Renal cortex interstitium (tissue), 11 donors: ENCODE measurements around the gene RFTN1. TPM values are rescaled to one million over a fixed set of nuclear protein-coding genes. Genes with fewer than 3 reads are reported as not detected.
A peak's percentile ranks its signal among the peaks of the same experiment; 100 is the strongest.

Experiments
- DNase-seq, 11 donors: peaks; one replicate each; pipeline ENCODE4 v3.0.0-alpha.2; 2013; ENCODE audit warnings: low read depth in 9 of 11, low spot score in 4 of 11; ENCODE audit errors: extremely low read depth in 1 of 11
- polyA plus RNA-seq, 3 donors: library from polyadenylated mRNA; unstranded; fragments of 120-200 nt; gene quantifications; one replicate each; pipeline ENCODE4 v1.2.1, GENCODE V29; 2013; ENCODE audit not compliant: insufficient read length in 3 of 3

The RFTN1 gene
- polyA plus RNA-seq, 3 donors, result 26.4 to 35.6 (median 35.4) TPM

GRCh38 chr3:16378415-16378814 is 135.1 kb downstream of the RFTN1 start:
- DNase-seq, result no peak

GRCh38 chr3:16377847-16378302 is 135.6 kb downstream of the RFTN1 start:
- DNase-seq, result no peak

GRCh38 chr3:16377196-16377595 is 136.3 kb downstream of the RFTN1 start:
- no peak for DNase-seq

GRCh38 chr3:16375891-16376290 is 137.6 kb downstream of the RFTN1 start:
- no peak for DNase-seq

GRCh38 chr3:16374935-16375245 is 138.6 kb downstream of the RFTN1 start:
- DNase-seq, result no peak

GRCh38 chr3:16374047-16374934 is 139.2 kb downstream of the RFTN1 start:
- no peak for DNase-seq

- DNase-seq, result no peak
These were observed 140.1 kb downstream of the RFTN1 start for GRCh38 chr3:16373341-16373946.

GRCh38 chr3:16372362-16373292 is 140.9 kb downstream of the RFTN1 start:
- DNase-seq, result peak in 1 of 11 donors; percentile 36

GRCh38 chr3:16370872-16371740 is 142.4 kb downstream of the RFTN1 start:
- no peak for DNase-seq

- DNase-seq, result no peak
These were observed 143.0 kb downstream of the RFTN1 start for GRCh38 chr3:16370503-16370871.

- DNase-seq, result no peak
These were observed 143.6 kb downstream of the RFTN1 start for GRCh38 chr3:16369885-16370284.

GRCh38 chr3:16369276-16369675 is 144.2 kb downstream of the RFTN1 start:
- no peak for DNase-seq

- no peak for DNase-seq
These were observed 146.9 kb downstream of the RFTN1 start for GRCh38 chr3:16366581-16366980.

- no peak for DNase-seq
These were observed 147.9 kb downstream of the RFTN1 start for GRCh38 chr3:16365491-16366128.

- DNase-seq, result no peak
These were observed 148.5 kb downstream of the RFTN1 start for GRCh38 chr3:16364963-16365362.

GRCh38 chr3:16364323-16364722 is 149.2 kb downstream of the RFTN1 start:
- no peak for DNase-seq

- no peak for DNase-seq
These were observed 149.9 kb downstream of the RFTN1 start for GRCh38 chr3:16363636-16364035.

GRCh38 chr3:16362770-16363169 is 150.7 kb downstream of the RFTN1 start:
- no peak for DNase-seq
